ENCODE data around the gene RSPH6A. TPM values are rescaled to one million over a fixed set of nuclear protein-coding genes. Genes with fewer than 3 reads are reported as not detected.
A peak's percentile ranks its signal among the peaks of the same experiment; 100 is the strongest.

RSPH6A gene
- total RNA-seq, 1 experiment from 2014 or later: 0.39 TPM

DNA sequence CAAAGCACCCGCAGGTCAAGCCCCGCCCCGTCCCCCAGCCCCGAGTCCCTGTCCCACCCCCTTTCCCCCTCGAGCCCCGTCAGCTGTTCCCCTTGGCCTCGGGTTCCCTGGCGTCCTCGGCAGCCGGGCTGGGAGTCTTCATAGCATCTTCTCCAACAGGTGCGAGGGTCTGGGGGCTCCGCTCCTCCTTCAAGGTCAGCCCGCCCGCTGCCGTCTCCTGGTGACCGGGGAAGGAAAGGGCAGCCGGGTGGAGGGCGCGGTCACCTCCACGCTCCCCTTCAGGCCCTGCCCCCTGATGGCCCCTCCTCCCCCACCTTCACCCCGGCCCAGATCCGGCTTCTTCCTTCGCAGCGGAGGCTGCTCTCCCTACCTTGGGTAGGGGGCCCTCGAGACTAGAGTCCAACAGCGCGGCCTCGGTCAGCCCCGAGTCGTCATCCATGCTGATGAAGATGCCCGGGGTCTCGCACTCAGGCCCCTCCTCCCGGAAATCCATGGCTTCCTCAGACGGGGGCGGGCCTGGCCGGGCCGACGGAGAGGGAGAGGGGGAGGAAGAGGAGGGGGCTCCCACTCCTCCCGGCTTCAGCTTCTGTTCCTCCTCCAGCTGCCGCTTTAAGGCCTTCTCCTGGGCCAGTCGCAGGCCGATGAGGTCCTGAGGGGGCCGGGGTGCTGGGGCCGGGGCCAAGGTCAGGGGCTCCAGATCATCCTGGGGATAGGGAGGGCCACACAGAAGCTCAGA lies 541 bp upstream of the RSPH6A start (continued):
- TF ChIP-seq USF2 (CRISPR knock-in tag; IDR thresholded peaks at IDR 0.05) (no peak), GRHL2 (CRISPR knock-in tag; IDR thresholded peaks at IDR 0.05; ENCODE audit: insufficient replicate concordance, severe bottlenecking) (no peak), ZNF671 (CRISPR knock-in tag; IDR thresholded peaks at IDR 0.05) (no peak), FOXJ3 (CRISPR knock-in tag; IDR thresholded peaks at IDR 0.05; ENCODE audit: borderline replicate concordance) (no peak), RORB (CRISPR knock-in tag; IDR thresholded peaks at IDR 0.05) (no peak), ZNF121 (CRISPR knock-in tag; IDR thresholded peaks at IDR 0.05) (peak; percentile 92), CREM (CRISPR knock-in tag; IDR thresholded peaks at IDR 0.05) (no peak), JUN (CRISPR knock-in tag; IDR thresholded peaks at IDR 0.05) (no peak), NR3C1 (CRISPR knock-in tag; conservative IDR thresholded peaks at IDR 0.05; ENCODE audit: low read depth) (no peak), ZNF263 (CRISPR knock-in tag; IDR thresholded peaks at IDR 0.05; ENCODE audit: low read depth) (peak; percentile 93), ZNF138 (CRISPR knock-in tag; conservative IDR thresholded peaks at IDR 0.05) (peak; percentile 56; the same call in 1 of the 2 replicates), FOXK1 (CRISPR knock-in tag; IDR thresholded peaks at IDR 0.05) (0 out of 2 replicates have a peak, but pooled peaks have one; percentile 45), ERG (CRISPR knock-in tag; IDR thresholded peaks at IDR 0.05) (no peak), CTCF (IDR thresholded peaks at IDR 0.05) (no peak), TP53 (CRISPR knock-in tag; IDR thresholded peaks at IDR 0.05) (0 out of 2 replicates have a peak, but pooled peaks have one; percentile 8), ZSCAN18 (CRISPR knock-in tag; IDR thresholded peaks at IDR 0.05) (no peak), TEAD4 (CRISPR knock-in tag; IDR thresholded peaks at IDR 0.05) (no peak), SMAD4 (CRISPR knock-in tag; IDR thresholded peaks at IDR 0.05) (no peak), JAZF1 (CRISPR knock-in tag; IDR thresholded peaks at IDR 0.05) (no peak), HMGXB4 (CRISPR knock-in tag; IDR thresholded peaks at IDR 0.05) (0 out of 2 replicates have a peak, but pooled peaks have one; percentile 11), MXD4 (CRISPR knock-in tag; IDR thresholded peaks at IDR 0.05; ENCODE audit: borderline replicate concordance) (no peak)
- TF ChIP-seq, protein P1, sequence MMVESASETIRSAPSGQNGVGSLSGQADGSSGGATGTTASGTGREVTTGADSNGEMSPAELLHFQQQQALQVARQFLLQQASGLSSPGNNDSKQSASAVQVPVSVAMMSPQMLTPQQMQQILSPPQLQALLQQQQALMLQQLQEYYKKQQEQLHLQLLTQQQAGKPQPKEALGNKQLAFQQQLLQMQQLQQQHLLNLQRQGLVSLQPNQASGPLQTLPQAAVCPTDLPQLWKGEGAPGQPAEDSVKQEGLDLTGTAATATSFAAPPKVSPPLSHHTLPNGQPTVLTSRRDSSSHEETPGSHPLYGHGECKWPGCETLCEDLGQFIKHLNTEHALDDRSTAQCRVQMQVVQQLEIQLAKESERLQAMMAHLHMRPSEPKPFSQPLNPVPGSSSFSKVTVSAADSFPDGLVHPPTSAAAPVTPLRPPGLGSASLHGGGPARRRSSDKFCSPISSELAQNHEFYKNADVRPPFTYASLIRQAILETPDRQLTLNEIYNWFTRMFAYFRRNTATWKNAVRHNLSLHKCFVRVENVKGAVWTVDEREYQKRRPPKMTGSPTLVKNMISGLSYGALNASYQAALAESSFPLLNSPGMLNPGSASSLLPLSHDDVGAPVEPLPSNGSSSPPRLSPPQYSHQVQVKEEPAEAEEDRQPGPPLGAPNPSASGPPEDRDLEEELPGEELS (CRISPR knock-in tag; IDR thresholded peaks at IDR 0.05): 0 out of 2 replicates have a peak, but pooled peaks have one; percentile 17
- TF ChIP-seq, protein P2, sequence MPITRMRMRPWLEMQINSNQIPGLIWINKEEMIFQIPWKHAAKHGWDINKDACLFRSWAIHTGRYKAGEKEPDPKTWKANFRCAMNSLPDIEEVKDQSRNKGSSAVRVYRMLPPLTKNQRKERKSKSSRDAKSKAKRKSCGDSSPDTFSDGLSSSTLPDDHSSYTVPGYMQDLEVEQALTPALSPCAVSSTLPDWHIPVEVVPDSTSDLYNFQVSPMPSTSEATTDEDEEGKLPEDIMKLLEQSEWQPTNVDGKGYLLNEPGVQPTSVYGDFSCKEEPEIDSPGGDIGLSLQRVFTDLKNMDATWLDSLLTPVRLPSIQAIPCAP (CRISPR knock-in tag; IDR thresholded peaks at IDR 0.05): 0 out of 2 replicates have a peak, but pooled peaks have one; percentile 26
- TF ChIP-seq, protein P3, sequence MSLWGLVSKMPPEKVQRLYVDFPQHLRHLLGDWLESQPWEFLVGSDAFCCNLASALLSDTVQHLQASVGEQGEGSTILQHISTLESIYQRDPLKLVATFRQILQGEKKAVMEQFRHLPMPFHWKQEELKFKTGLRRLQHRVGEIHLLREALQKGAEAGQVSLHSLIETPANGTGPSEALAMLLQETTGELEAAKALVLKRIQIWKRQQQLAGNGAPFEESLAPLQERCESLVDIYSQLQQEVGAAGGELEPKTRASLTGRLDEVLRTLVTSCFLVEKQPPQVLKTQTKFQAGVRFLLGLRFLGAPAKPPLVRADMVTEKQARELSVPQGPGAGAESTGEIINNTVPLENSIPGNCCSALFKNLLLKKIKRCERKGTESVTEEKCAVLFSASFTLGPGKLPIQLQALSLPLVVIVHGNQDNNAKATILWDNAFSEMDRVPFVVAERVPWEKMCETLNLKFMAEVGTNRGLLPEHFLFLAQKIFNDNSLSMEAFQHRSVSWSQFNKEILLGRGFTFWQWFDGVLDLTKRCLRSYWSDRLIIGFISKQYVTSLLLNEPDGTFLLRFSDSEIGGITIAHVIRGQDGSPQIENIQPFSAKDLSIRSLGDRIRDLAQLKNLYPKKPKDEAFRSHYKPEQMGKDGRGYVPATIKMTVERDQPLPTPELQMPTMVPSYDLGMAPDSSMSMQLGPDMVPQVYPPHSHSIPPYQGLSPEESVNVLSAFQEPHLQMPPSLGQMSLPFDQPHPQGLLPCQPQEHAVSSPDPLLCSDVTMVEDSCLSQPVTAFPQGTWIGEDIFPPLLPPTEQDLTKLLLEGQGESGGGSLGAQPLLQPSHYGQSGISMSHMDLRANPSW (CRISPR knock-in tag; conservative IDR thresholded peaks at IDR 0.05; ENCODE audit: low read depth): no peak

Measured in WTC11 (cell line).